Measurements from ENCODE around the gene IGSF21. TPM values are rescaled to one million over a fixed set of nuclear protein-coding genes. Genes with fewer than 3 reads are reported as not detected.

The IGSF21 gene
- total RNA-seq, 6 experiments from 2014 or later, result not detected

DNA sequence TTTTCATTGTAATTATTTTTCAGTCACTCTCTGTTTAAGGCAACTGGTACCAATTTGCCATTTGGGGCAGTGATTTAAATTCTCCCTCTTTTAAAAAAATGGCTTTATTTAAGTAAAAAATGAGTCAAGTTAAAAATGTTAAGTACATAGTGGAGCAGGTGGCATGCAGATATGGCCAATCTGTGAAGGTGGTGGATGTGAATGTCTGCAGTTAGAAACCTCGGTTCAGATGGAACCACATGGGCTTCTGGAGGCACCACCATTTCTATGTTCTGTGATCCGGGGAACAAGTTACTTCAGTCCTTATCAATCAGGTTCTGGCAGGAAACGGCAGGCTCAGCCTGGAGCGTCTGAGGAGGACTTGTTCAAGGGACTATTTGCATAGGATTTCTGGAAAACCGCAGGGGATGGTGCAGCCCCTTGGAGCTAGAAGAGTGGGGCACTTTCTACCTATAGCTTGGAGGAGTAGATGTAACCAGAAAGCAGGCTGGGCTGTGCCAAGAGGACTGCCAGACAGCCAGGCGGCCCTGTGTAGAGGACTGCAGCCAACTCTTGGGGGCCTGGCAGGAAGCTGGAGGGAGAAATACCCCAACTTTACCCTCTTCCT lies 12.3 kb downstream of the IGSF21 start:
- peaks cover 1% of the 10 kb centered on the region for H3K27me3 Mint-ChIP-seq (ENCODE audit: insufficient read depth)

DNA sequence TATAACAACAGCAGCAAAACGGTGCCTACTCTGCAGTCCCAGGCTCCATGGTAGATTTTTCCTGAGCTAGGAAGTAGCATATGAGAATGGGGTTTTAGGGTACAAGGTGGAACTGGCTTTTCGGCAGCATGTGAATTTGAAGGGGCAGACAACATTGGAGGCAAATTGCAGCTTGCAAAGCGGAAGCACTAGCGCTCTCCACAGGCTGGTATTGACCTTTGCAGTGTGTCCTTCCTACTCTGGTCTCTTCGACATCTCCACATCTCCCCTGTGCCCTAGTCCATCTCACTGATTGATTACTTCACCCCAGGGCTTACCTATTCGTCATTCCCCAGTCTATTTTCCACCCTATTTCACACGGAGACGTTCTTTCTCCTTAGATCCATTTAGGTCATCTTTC lies 13.0 kb downstream of the IGSF21 start:
- Mint-ChIP-seq H3K4me3 (no peak overlapping the region), H3K4me1 (ENCODE audit: low read depth) (no peaks in the 10 kb centered on the region), H3K36me3 (ENCODE audit: low read depth) (no peaks in the 10 kb centered on the region), H3K27ac (no peak overlapping the region), H3K9me3 (peaks cover 6% of the 10 kb centered on the region), H3K27me3 (ENCODE audit: insufficient read depth) (peaks cover 1% of the 10 kb centered on the region)
- TF ChIP-seq, protein P1, sequence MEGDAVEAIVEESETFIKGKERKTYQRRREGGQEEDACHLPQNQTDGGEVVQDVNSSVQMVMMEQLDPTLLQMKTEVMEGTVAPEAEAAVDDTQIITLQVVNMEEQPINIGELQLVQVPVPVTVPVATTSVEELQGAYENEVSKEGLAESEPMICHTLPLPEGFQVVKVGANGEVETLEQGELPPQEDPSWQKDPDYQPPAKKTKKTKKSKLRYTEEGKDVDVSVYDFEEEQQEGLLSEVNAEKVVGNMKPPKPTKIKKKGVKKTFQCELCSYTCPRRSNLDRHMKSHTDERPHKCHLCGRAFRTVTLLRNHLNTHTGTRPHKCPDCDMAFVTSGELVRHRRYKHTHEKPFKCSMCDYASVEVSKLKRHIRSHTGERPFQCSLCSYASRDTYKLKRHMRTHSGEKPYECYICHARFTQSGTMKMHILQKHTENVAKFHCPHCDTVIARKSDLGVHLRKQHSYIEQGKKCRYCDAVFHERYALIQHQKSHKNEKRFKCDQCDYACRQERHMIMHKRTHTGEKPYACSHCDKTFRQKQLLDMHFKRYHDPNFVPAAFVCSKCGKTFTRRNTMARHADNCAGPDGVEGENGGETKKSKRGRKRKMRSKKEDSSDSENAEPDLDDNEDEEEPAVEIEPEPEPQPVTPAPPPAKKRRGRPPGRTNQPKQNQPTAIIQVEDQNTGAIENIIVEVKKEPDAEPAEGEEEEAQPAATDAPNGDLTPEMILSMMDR (IDR thresholded peaks at IDR 0.05), result no peak
- DNase-seq, result no peak

More for the DNA sequence above, 12.3 kb downstream of the IGSF21 start:
- Mint-ChIP-seq H3K4me1 (ENCODE audit: low read depth) (no peaks in the 10 kb centered on the region), H3K27ac (no peak overlapping the region), H3K36me3 (ENCODE audit: low read depth) (no peaks in the 10 kb centered on the region), H3K4me3 (no peak overlapping the region), H3K9me3 (peaks cover 5% of the 10 kb centered on the region)
- no peak for DNase-seq
- TF ChIP-seq, protein P1 (IDR thresholded peaks at IDR 0.05), result no peak

DNA sequence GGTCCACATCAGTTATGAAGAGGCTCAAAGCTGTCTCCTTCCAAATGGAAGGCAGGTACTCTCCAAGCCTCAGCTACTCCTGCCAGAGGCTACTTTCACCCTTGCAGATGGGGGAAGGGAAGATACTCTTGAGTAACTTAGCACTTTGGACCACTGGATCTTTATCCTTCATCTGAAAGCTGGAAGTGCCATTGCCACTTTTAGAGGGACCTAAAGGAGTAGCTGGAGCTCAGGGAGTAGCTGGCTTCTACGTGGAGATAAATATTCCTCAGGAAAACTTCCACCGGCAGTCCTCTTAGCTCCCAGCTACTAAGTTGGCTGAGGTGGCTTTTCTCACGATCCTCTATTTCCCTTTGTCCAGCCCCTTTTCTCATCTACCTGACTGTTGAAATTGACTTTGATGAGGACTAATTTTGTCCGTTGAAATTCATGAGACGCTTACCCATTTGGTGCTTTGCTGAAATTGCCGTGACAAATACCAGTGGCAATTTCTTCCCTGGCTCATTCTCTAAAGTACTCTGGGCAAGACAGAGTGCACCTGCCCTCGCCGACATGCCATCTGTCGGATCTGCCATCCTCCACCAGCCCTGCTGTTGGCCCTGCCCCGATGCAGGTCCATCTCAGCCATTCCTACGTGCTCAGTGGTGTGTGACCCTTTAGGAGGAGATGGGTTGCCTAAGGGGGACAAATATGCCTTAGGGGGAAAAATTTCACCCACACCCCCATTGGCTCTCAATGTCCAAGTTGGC lies 13.6 kb downstream of the IGSF21 start:
- Mint-ChIP-seq H3K27me3 (ENCODE audit: insufficient read depth) (peaks cover 1% of the 10 kb centered on the region), H3K4me1 (ENCODE audit: low read depth) (no peaks in the 10 kb centered on the region), H3K36me3 (ENCODE audit: low read depth) (no peaks in the 10 kb centered on the region), H3K9me3 (peaks cover 8% of the 10 kb centered on the region), H3K4me3 (no peak overlapping the region), H3K27ac (no peak overlapping the region)
- TF ChIP-seq, protein P1 (IDR thresholded peaks at IDR 0.05), result no peak
- no peak for DNase-seq

DNA sequence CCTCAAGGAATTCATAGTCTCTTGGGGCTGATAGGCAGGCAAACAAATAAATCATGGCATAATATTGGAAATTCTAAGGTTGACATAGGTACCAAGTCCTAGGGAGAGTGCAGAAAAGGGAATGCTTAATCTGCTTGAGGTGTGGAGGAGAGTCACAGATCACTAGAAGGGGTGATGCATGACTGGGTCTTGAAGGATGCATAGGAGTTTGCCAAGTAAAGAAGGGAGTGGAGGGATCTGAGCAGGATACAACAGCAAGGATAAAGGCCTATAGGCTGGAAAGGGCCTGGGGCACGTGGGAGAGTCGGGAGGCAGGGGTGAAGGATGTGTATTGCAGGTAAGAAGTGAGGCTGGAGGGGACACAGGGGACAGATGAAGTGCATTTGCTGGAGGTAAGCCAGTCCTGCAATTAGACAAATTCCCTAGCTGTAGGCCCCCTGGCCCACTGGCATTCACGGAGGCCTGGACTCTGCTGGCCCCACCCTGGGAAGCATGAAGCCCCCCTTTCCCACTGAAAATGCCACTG lies 15.9 kb downstream of the IGSF21 start:
- H3K4me1 Mint-ChIP-seq (ENCODE audit: low read depth), result no peaks in the 10 kb centered on the region
- H3K4me3 Mint-ChIP-seq, result no peak overlapping the region
- DNase-seq, result no peak
- H3K9me3 Mint-ChIP-seq, result peaks cover 15% of the 10 kb centered on the region
- H3K27me3 Mint-ChIP-seq (ENCODE audit: insufficient read depth), result peaks cover 3% of the 10 kb centered on the region
- TF ChIP-seq, protein P1 (IDR thresholded peaks at IDR 0.05), result no peak
- H3K36me3 Mint-ChIP-seq (ENCODE audit: low read depth), result no peaks in the 10 kb centered on the region
- H3K27ac Mint-ChIP-seq, result no peak overlapping the region

DNA sequence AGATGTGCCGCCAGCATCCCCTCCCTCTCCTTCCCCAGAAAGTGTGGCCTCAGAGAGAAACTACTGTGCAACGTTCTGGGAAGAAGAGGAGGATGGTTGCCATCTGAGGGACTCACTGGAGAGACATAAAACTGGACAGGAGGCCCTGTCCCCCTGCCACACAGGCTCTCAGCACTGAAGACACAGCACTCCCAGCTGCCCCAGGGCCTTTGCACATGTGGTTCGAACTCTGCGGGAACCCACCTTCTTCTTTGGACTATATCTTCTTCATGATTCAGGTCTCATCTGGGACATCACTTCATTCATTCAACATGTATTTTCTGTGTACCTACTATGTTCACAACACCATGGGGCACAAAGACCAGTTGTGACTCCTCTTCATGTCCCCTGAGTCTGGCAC lies 17.4 kb downstream of the IGSF21 start:
- no peaks in the 10 kb centered on the region for H3K36me3 Mint-ChIP-seq (ENCODE audit: low read depth)
- H3K27me3 Mint-ChIP-seq (ENCODE audit: insufficient read depth), result peaks cover 3% of the 10 kb centered on the region
- no peak overlapping the region for H3K27ac Mint-ChIP-seq
- DNase-seq, result no peak
- TF ChIP-seq, protein P1 (IDR thresholded peaks at IDR 0.05), result no peak
- no peaks in the 10 kb centered on the region for H3K4me1 Mint-ChIP-seq (ENCODE audit: low read depth)
- H3K4me3 Mint-ChIP-seq, result no peak overlapping the region
- H3K9me3 Mint-ChIP-seq, result peaks cover 25% of the 10 kb centered on the region
